H1 (cell line): ENCODE measurements around the gene LRP1. TPM values are rescaled to one million over a fixed set of nuclear protein-coding genes. Genes with fewer than 3 reads are reported as not detected.

Experiments used
- CTCF ChIA-PET: fragments of 300-600 bp; sonication (Branson Sonifier 250); formaldehyde crosslinking; loops from one replicate; lab custom pipeline; 2021; ENCODE audit not compliant: partially characterized antibody; lab: Charles Lee
- POLR2A ChIA-PET: fragments of 300-600 bp; sonication (Branson Sonifier 250); formaldehyde crosslinking; loops from one replicate; lab custom pipeline; 2021; ENCODE audit warnings: inconsistent platforms; ENCODE audit not compliant: partially characterized antibody; lab: Charles Lee
- DNase-seq, 2 experiments: peaks; one replicate each; pipeline versions ENCODE4 v3.0.0 to v3.0.0-alpha.2; 2010 to 2022; ENCODE audit warnings: low spot score in 2 of 2, low read depth in 1 of 2, mixed read lengths in 1 of 2
- FAIRE-seq: peaks from 2 replicates; lab custom pipeline; 2011; peaks lifted over from hg19 to GRCh38; lab: Jason Lieb, UNC
- H2AFZ ChIP-seq: 2 replicates; pipeline ENCODE4 v1.8.1; 2012; ENCODE audit warnings: low read length, inconsistent platforms
- H2AK5ac ChIP-seq: 2 replicates; pipeline ENCODE4 v1.6.1; 2013; ENCODE audit warnings: low read depth, low read length
- H2BK120ac ChIP-seq: replicated peaks from 2 replicates; pipeline ENCODE3; 2013; ENCODE audit warnings: low read depth, low read length, inconsistent platforms
- H2BK12ac ChIP-seq: 2 replicates; pipeline ENCODE4 v1.6.1; 2013; ENCODE audit warnings: low read depth, low read length
- H2BK15ac ChIP-seq: 2 replicates; pipeline ENCODE4 v1.6.1; 2013; ENCODE audit warnings: low read length
- H2BK20ac ChIP-seq: 2 replicates; pipeline ENCODE4 v1.6.1; 2013; ENCODE audit warnings: low read length
- H2BK5ac ChIP-seq: 2 replicates; pipeline ENCODE4 v1.6.1; 2013; ENCODE audit warnings: low read depth, low read length
- H3K14ac ChIP-seq: 2 replicates; pipeline ENCODE4 v1.6.1; 2013; ENCODE audit warnings: inconsistent platforms; ENCODE audit not compliant: insufficient read length
- H3K18ac ChIP-seq: 2 replicates; pipeline ENCODE4 v1.6.1; 2013; ENCODE audit warnings: low read length; ENCODE audit errors: extremely low read depth
- H3K23ac ChIP-seq: 2 replicates; pipeline ENCODE4 v1.6.1; 2013; ENCODE audit warnings: inconsistent platforms; ENCODE audit not compliant: insufficient read length
- H3K23me2 ChIP-seq: 2 replicates; pipeline ENCODE4 v1.6.1; 2013; ENCODE audit warnings: low read depth, low read length
- H3K27ac ChIP-seq: 2 replicates; pipeline ENCODE4 v1.6.1; 2011; ENCODE audit warnings: low read depth, low read length, inconsistent platforms
- H3K27me3 ChIP-seq, 4 experiments: replicated peaks in 1 of 4; 1 replicate in 1 of 4; 2 replicates in 3 of 4; pipeline versions ENCODE4 v1.6.1 to v1.8.1; 2011 to 2013; ENCODE audit warnings: low read length in 3 of 4, mild to moderate bottlenecking in 3 of 4, inconsistent platforms in 2 of 4, mixed read lengths in 2 of 4, moderate library complexity in 1 of 4; ENCODE audit not compliant: control insufficient read depth in 3 of 4, insufficient read depth in 3 of 4; ENCODE audit errors: extremely low read depth in 1 of 4
- H3K36me3 ChIP-seq, 4 experiments: 2 replicates each; pipeline versions ENCODE4 v1.6.1 to v1.8.1; 2011 to 2013; ENCODE audit warnings: mild to moderate bottlenecking in 4 of 4, low read length in 3 of 4, moderate library complexity in 2 of 4, control low read depth in 1 of 4, inconsistent platforms in 1 of 4; ENCODE audit not compliant: insufficient read depth in 4 of 4, control insufficient read depth in 2 of 4
- H3K4ac ChIP-seq: replicated peaks from 2 replicates; pipeline ENCODE3; 2013; ENCODE audit warnings: low read length, low read depth, mixed read lengths, inconsistent platforms; ENCODE audit not compliant: insufficient read length
- H3K4me1 ChIP-seq, 4 experiments: replicated peaks in 1 of 4; 1 replicate in 1 of 4; 2 replicates in 3 of 4; pipeline versions ENCODE4 v1.6.1 to v1.8.1; 2011 to 2013; ENCODE audit warnings: low read length in 3 of 4, inconsistent platforms in 2 of 4, mixed read lengths in 1 of 4; ENCODE audit not compliant: insufficient read depth in 4 of 4, control insufficient read depth in 3 of 4
- H3K4me2 ChIP-seq, 2 experiments: 2 replicates each; pipeline versions ENCODE4 v1.6.1 to v1.8.1; 2011 to 2013; ENCODE audit warnings: low read depth in 2 of 2, low read length in 2 of 2, control low read depth in 1 of 2, inconsistent platforms in 1 of 2, mild to moderate bottlenecking in 1 of 2; ENCODE audit not compliant: insufficient read depth in 1 of 2
- H3K4me3 ChIP-seq, 4 experiments: fragments of 200-600, 300-600 bp in 1 of 4; sonication (generic), shearing (Covaris generic), sonication (Bioruptor Twin) in 1 of 4; 2 replicates each; pipeline versions ENCODE4 v1.5.1 to v1.8.1; 2011 to 2016; ENCODE audit warnings: low read length in 4 of 4, low read depth in 3 of 4, control low read depth in 2 of 4, inconsistent platforms in 2 of 4, mild to moderate bottlenecking in 2 of 4, mixed read lengths in 1 of 4, moderate library complexity in 1 of 4; ENCODE audit not compliant: insufficient read depth in 2 of 4; ENCODE audit errors: extremely low read depth in 1 of 4
- H3K56ac ChIP-seq: replicated peaks from 2 replicates; pipeline ENCODE3; 2013; ENCODE audit warnings: low read depth, mild to moderate bottlenecking, mixed read lengths, low read length, inconsistent platforms; ENCODE audit not compliant: insufficient read length
- H3K79me1 ChIP-seq: 2 replicates; pipeline ENCODE4 v1.6.1; 2013; ENCODE audit warnings: low read depth, low read length, control low read depth
- H3K79me2 ChIP-seq, 2 experiments: 2 replicates each; pipeline versions ENCODE4 v1.6.1 to v1.8.1; 2012 to 2013; ENCODE audit warnings: low read length in 2 of 2, mild to moderate bottlenecking in 2 of 2, inconsistent platforms in 1 of 2; ENCODE audit not compliant: insufficient read depth in 2 of 2, control insufficient read depth in 1 of 2
- H3K9ac ChIP-seq, 4 experiments: replicated peaks in 1 of 4; 1 replicate in 1 of 4; 2 replicates in 3 of 4; pipeline versions ENCODE4 v1.6.1 to v1.8.1; 2011 to 2013; ENCODE audit warnings: low read depth in 3 of 4, low read length in 3 of 4, control low read depth in 2 of 4, mild to moderate bottlenecking in 2 of 4, moderate library complexity in 2 of 4, inconsistent platforms in 1 of 4; ENCODE audit errors: extremely low read depth in 1 of 4
- H3K9me3 ChIP-seq, 2 experiments: 2 replicates each; pipeline versions ENCODE4 v1.6.1 to v1.8.1; 2012 to 2013; ENCODE audit warnings: mild to moderate bottlenecking in 2 of 2, moderate library complexity in 2 of 2, control low read depth in 1 of 2, inconsistent platforms in 1 of 2, low read depth in 1 of 2, low read length in 1 of 2, mixed read lengths in 1 of 2; ENCODE audit not compliant: insufficient read depth in 2 of 2
- H4K20me1 ChIP-seq, 2 experiments: replicated peaks in 1 of 2; 2 replicates each; pipeline versions ENCODE3 to v1.8.1; 2011 to 2013; ENCODE audit warnings: inconsistent platforms in 2 of 2, low read length in 2 of 2, mild to moderate bottlenecking in 1 of 2; ENCODE audit not compliant: insufficient read depth in 2 of 2, control insufficient read depth in 1 of 2
- H4K5ac ChIP-seq: 2 replicates; pipeline ENCODE4 v1.6.1; 2013; ENCODE audit warnings: low read length, low read depth, mixed read lengths, inconsistent platforms; ENCODE audit not compliant: insufficient read length
- H4K8ac ChIP-seq: 2 replicates; pipeline ENCODE4 v1.8.0; 2013; ENCODE audit warnings: mild to moderate bottlenecking, moderate library complexity, low read length, inconsistent platforms; ENCODE audit not compliant: insufficient read depth; ENCODE audit errors: extremely low read depth
- H4K91ac ChIP-seq: replicated peaks from 2 replicates; pipeline ENCODE3; 2013; ENCODE audit warnings: low read length, mixed read lengths, inconsistent platforms; ENCODE audit not compliant: insufficient read length
- CREB1 ChIP-seq: IDR thresholded peaks from 2 replicates; pipeline ENCODE4 v1.6.1; 2012; ENCODE audit warnings: inconsistent platforms
- EGR1 ChIP-seq: IDR thresholded peaks from 2 replicates; pipeline ENCODE4 v1.6.1; 2011; ENCODE audit warnings: low read depth, low read length, borderline replicate concordance
- EP300 ChIP-seq, 2 experiments: IDR thresholded peaks; 1 replicate in 1 of 2; 2 replicates in 1 of 2; pipeline ENCODE4 v1.6.1; 2011 to 2012; ENCODE audit warnings: low read depth in 2 of 2, low read length in 2 of 2, mild to moderate bottlenecking in 2 of 2, borderline replicate concordance in 1 of 2, inconsistent platforms in 1 of 2, moderate library complexity in 1 of 2
- POU5F1 ChIP-seq: IDR thresholded peaks from 2 replicates; pipeline ENCODE4 v1.6.1; 2011; ENCODE audit warnings: low read depth, mild to moderate bottlenecking, low read length, moderate library complexity
- RXRA ChIP-seq: IDR thresholded peaks from 2 replicates; pipeline ENCODE4 v1.6.1; 2011; ENCODE audit warnings: low read depth, mild to moderate bottlenecking, low read length, moderate library complexity; ENCODE audit not compliant: insufficient read depth
- SUZ12 ChIP-seq: fragments of 200-600 bp; sonication (generic); IDR thresholded peaks from 2 replicates; pipeline ENCODE4 v1.6.1; 2012; ENCODE audit warnings: mild to moderate bottlenecking, inconsistent platforms, low read length, moderate library complexity, mixed read lengths
- WGBS, 2 experiments: shearing (Covaris generic) in 1 of 2; methylation state at CpG; one replicate each; pipeline versions ENCODE4 v1.1.6 to v1.1.7; 2013 to 2015; ENCODE audit warnings: low lambda C conversion rate in 2 of 2, mixed read lengths in 2 of 2, inconsistent platforms in 1 of 2, low coverage in 1 of 2, missing lambda C conversion rate in 1 of 2; ENCODE audit not compliant: insufficient replicate concordance in 2 of 2, insufficient coverage in 1 of 2, insufficient read length in 1 of 2; ENCODE audit errors: extremely low coverage in 1 of 2, missing lambda C conversion rate in 1 of 2; 5-methylcytosine and 5-hydroxymethylcytosine counted together
- polyA plus RNA-seq, 7 experiments: library from polyadenylated mRNA; depleted of rRNA in 3 of 7; stranded (reverse) in 5 of 7; unstranded in 2 of 7; fragments of >200 nt in 5 of 7; fragments of 200-250 nt in 2 of 7; gene quantifications; 1 replicate in 5 of 7; 2 replicates in 1 of 7; 4 replicates in 1 of 7; pipeline versions ENCODE4 v1.2.1 to v1.2.3, GENCODE V29; 2011 to 2013; ENCODE audit warnings: missing spikeins in 2 of 7, mixed read lengths in 2 of 7
- total RNA-seq: library from RNA; stranded (reverse); fragmentation: NEBNext Ultra II Directional; extraction: Animal tissue kit (Norgen Biotek cat#: 25700); gene quantifications from 2 replicates; pipeline ENCODE4 v1.2.1, GENCODE V29; 2021
- TF ChIP-seq, protein P1 (sequence below): IDR thresholded peaks from 2 replicates; pipeline ENCODE4 v1.6.1; 2012; ENCODE audit warnings: inconsistent platforms

LRP1 gene
- total and polyA plus RNA-seq, 2 of the 8 experiments (the other 6 are each of a cell fraction or from before 2014, with no cell fraction given) = 35.3 to 92.5 TPM

DNA sequence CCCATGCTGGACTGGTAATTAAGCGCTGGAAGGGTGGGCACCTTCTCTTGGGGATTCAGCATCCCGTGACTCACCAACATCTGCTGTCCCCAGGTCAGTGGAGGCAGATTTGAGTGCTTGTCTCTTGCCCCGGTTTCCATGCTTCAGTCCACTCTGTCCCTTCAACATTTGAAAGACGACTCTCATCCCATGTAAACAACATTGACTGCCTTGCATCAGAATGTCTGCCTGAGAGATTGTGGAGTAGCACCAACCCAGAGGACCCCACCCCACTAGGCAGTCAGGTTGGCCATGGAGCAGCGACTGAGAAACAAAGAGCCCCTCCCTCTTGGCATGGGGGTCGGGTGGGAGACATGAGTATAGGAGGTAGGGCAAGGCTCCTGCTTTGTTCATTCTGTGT lies 127.6 kb downstream of the LRP1 start:
- Histone ChIP-seq H3K14ac (no peak overlapping the region), H3K23ac (no peak overlapping the region), H3K56ac (no peak overlapping the region), H2BK15ac (no peak overlapping the region), H4K8ac (no peak overlapping the region), H2BK20ac (no peak overlapping the region), H2BK120ac (no peak overlapping the region), H4K20me1 (peaks cover 0 to 2% of the 10 kb centered on the region in 2 experiments), H3K36me3 (peaks cover 2 to 14% (median 6%) of the 10 kb centered on the region in 4 experiments; a peak in 5 of 8 replicates), H4K91ac (no peak overlapping the region), H3K27me3 (no peaks in the 10 kb centered on the region), H3K4me1 (peaks cover 0 to 5% (median 2%) of the 10 kb centered on the region in 4 experiments; a peak in 5 of 7 replicates), H3K9me3 (no peaks in the 10 kb centered on the region), H2BK5ac (no peak overlapping the region), H2BK12ac (no peak overlapping the region), H2AFZ (no peak overlapping the region), H3K23me2 (no peaks in the 10 kb centered on the region), H3K9ac (no peak overlapping the region; a peak in 1 of 7 replicates), H3K79me1 (no peaks in the 10 kb centered on the region), H3K27ac (no peak overlapping the region), H3K4me2 (no peak overlapping the region), H2AK5ac (no peak overlapping the region), H3K18ac (no peak overlapping the region), H3K4ac (no peak overlapping the region), H3K4me3 (no peak overlapping the region), H3K79me2 (no peaks in the 10 kb centered on the region), H4K5ac (no peak overlapping the region)
- 94% methylated on average over 6 of the region's 6 CpGs; no CpG with 5 or more reads in 1 of the 2 experiments for WGBS, 2 experiments
- POLR2A ChIA-PET = interaction anchor here (1.5 to 2.1 kb wide), 2 partner anchors 19 to 200 kb away, joined by 4 to 7 read pairs; partner anchors contain the start of gene INHBE
- TF ChIP-seq POU5F1 (no peak), SUZ12 (no peak), CREB1 (no peak), EP300 (IDR thresholded peaks at IDR 0.05; ENCODE audit: borderline replicate concordance in 1 of 2, low read depth in 2 of 2, low read length in 2 of 2) (no peak), RXRA (no peak), EGR1 (no peak)
- TF ChIP-seq, protein P1, sequence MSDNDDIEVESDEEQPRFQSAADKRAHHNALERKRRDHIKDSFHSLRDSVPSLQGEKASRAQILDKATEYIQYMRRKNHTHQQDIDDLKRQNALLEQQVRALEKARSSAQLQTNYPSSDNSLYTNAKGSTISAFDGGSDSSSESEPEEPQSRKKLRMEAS = no peak
- FAIRE-seq (no peak), DNase-seq (no peak)
- CTCF ChIA-PET = interaction anchor here (0.9 to 2.4 kb wide), 5 partner anchors 9 to 197 kb away, joined by 3 to 9 read pairs (median 3); no protein-coding TSS in a partner anchor
